A673 (cell line): Measurements from ENCODE around the gene GPR179. TPM values are rescaled to one million over a fixed set of nuclear protein-coding genes. Genes with fewer than 3 reads are reported as not detected.

ENCODE experiments used
- Bru-seq: library from RNA; stranded (reverse); fragments of 400-500 nt; gene quantifications from one replicate; lab custom pipeline; 2021; lab: Mats Ljungman, UMichigan
- BruChase-seq, 2 experiments: library from RNA; stranded (reverse); fragments of 400-500 nt; gene quantifications; one replicate each; lab custom pipeline; 2021; lab: Mats Ljungman, UMichigan
- BruUV-seq: library from RNA; stranded (reverse); fragments of 400-500 nt; replicated peaks from 2 replicates; lab custom pipeline; 2021; lab: Mats Ljungman, UMichigan
- CTCF ChIA-PET: fragments of 300-600 bp; sonication (Branson Sonifier 250); formaldehyde crosslinking; loops from one replicate; lab custom pipeline; 2022; ENCODE audit warnings: antibody characterized with exemption; lab: Charles Lee
- POLR2A ChIA-PET: fragments of 300-600 bp; sonication (Branson Sonifier 250); formaldehyde crosslinking; loops from one replicate; lab custom pipeline; 2022; ENCODE audit warnings: antibody characterized with exemption; ENCODE audit not compliant: low non-redundant PET; lab: Charles Lee
- DNase-seq: peaks from one replicate; pipeline ENCODE4 v3.0.0-alpha.2; 2015; ENCODE audit warnings: low spot score
- H3K27ac ChIP-seq: fragments of 200-600 bp; sonication (generic); 2 replicates; pipeline ENCODE4 v1.5.1; 2016; ENCODE audit warnings: mixed run types, low read depth, mild to moderate bottlenecking, mixed read lengths, antibody characterized with exemption, low read length; ENCODE audit not compliant: poor library complexity, severe bottlenecking
- H3K27me3 ChIP-seq: fragments of 200-600 bp; sonication (generic); replicated peaks from 2 replicates; pipeline ENCODE4 v1.6.1; 2017; ENCODE audit warnings: mixed run types, low read depth, mild to moderate bottlenecking, mixed read lengths, antibody characterized with exemption, low read length; ENCODE audit not compliant: insufficient read depth, poor library complexity
- H3K36me3 ChIP-seq: fragments of 200-600 bp; sonication (generic); 2 replicates; pipeline ENCODE4 v1.6.1; 2016; ENCODE audit warnings: mixed run types, mild to moderate bottlenecking, mixed read lengths, antibody characterized with exemption, low read length; ENCODE audit not compliant: insufficient read depth, poor library complexity, severe bottlenecking
- H3K4me1 ChIP-seq: fragments of 200-600 bp; sonication (generic); 2 replicates; pipeline ENCODE4 v1.6.1; 2017; ENCODE audit warnings: mixed run types, mild to moderate bottlenecking, mixed read lengths, antibody characterized with exemption, low read length; ENCODE audit not compliant: insufficient read depth, poor library complexity, severe bottlenecking
- H3K4me3 ChIP-seq: fragments of 200-600 bp; sonication (generic); 2 replicates; pipeline ENCODE4 v1.5.1; 2016; ENCODE audit warnings: low read depth, mixed run types, mild to moderate bottlenecking, mixed read lengths, low read length; ENCODE audit not compliant: poor library complexity, severe bottlenecking
- H3K9me3 ChIP-seq: fragments of 200-600 bp; sonication (generic); 2 replicates; pipeline ENCODE4 v1.6.1; 2016; ENCODE audit warnings: mixed run types, low read depth, mild to moderate bottlenecking, mixed read lengths, antibody characterized with exemption, low read length; ENCODE audit not compliant: poor library complexity, severe bottlenecking
- CTCF ChIP-seq: fragments of 300-800, 200-600 bp; sonication (generic); conservative IDR thresholded peaks from 2 replicates; pipeline ENCODE4 v1.5.1; 2017; ENCODE audit warnings: low read depth, mild to moderate bottlenecking, antibody characterized with exemption, low read length, moderate library complexity, mixed read lengths
- EZH2 ChIP-seq: fragments of 200-600 bp; sonication (generic); IDR thresholded peaks from 2 replicates; pipeline ENCODE4 v1.6.1; 2017; ENCODE audit warnings: borderline replicate concordance, low read depth, mild to moderate bottlenecking, mixed read lengths, antibody characterized with exemption, low read length; ENCODE audit not compliant: poor library complexity, severe bottlenecking
- intact Hi-C: fragments of 100-400 bp; cut with micrococcal nuclease; formaldehyde crosslinking; loops from one replicate; pipeline ENCODE4 v1.10.0; 2022; ENCODE audit not compliant: unreplicated experiment
- long read RNA-seq: library from polyadenylated mRNA; stranded (forward); transcript quantifications from one replicate; pipeline ENCODE4 v2.0.0, GENCODE V29; 2022
- total RNA-seq: library from RNA; stranded (reverse); gene quantifications from 2 replicates; pipeline ENCODE4 v1.2.3, GENCODE V29; 2021

The GPR179 gene
- 0.04 TPM in 2 replicates for total RNA-seq
- Bru-seq, nascent RNA = percentile 9 among the genes with signal in this experiment
- percentile 8 among the genes with signal in this experiment for BruChase-seq, experiment 1, labeled RNA remaining after a 2-hour chase
- BruChase-seq, experiment 2, labeled RNA remaining after a 6-hour chase = percentile 15 among the genes with signal in this experiment
- long read RNA-seq = 0 reads

GRCh38 chr17:38343608-38344419 lies at the start of gene GPR179:
GPR179 (minus strand) TSS chr17:38343956; CDS start chr17:38343789, 167 bp downstream.
- intact Hi-C loops = no loop called here
- Histone ChIP-seq H3K4me3 (no peak within 1 kb of the TSS), H3K27me3 (no peaks in the 10 kb centered on the region), H3K9me3 (no peaks in the 10 kb centered on the region), H3K36me3 (no peaks in the 10 kb centered on the region), H3K4me1 (no peaks in the 10 kb centered on the region), H3K27ac (no peak within 1 kb of the TSS)
- BruUV-seq = no TSS peak
- no peak for DNase-seq
- ChIA-PET POLR2A (no interaction called here), CTCF (interaction anchor here (0.6 kb wide), 1 partner anchor 72 kb away, joined by 3 read pairs; no protein-coding TSS in a partner anchor)
- no peak for TF ChIP-seq CTCF

GRCh38 chr17:38379448-38379847 lies 35.7 kb upstream of the GPR179 start:
- no peak overlapping the region for H3K27ac ChIP-seq
- CTCF ChIA-PET = no interaction called here
- intact Hi-C loops = no loop called here
- no peak for TF ChIP-seq CTCF
- no peak for TF ChIP-seq EZH2
- POLR2A ChIA-PET = no interaction called here
- no TSS peak for BruUV-seq
- H3K27me3 ChIP-seq = no peaks in the 10 kb centered on the region
- no peak for DNase-seq
- no peak overlapping the region for H3K4me3 ChIP-seq
- no peaks in the 10 kb centered on the region for H3K9me3 ChIP-seq
- H3K36me3 ChIP-seq = no peaks in the 10 kb centered on the region
- no peaks in the 10 kb centered on the region for H3K4me1 ChIP-seq

- Histone ChIP-seq H3K4me3 (no peak overlapping the region), H3K9me3 (no peaks in the 10 kb centered on the region), H3K27me3 (no peaks in the 10 kb centered on the region), H3K36me3 (peaks cover 4% of the 10 kb centered on the region), H3K4me1 (no peaks in the 10 kb centered on the region), H3K27ac (no peak overlapping the region)
- DNase-seq = no peak
- ChIA-PET POLR2A (no interaction called here), CTCF (no interaction called here)
- intact Hi-C loops = no loop called here
- TF ChIP-seq CTCF (no peak), EZH2 (no peak)
- no TSS peak for BruUV-seq
Observed at GRCh38 chr17:38369124-38369886, 25.5 kb upstream of the GPR179 start.
